DND-41 (cell line): ENCODE data around the gene IGFBP7.
"Not testable (repeated sequence)": the region's sequence is repeated elsewhere in the genome, so short reads cannot be mapped to it uniquely, and the experiment has no call there.

Source experiments
- ATAC-seq: fragments of 200-7000 bp; cut with Tn5 transposase; 3 replicates; pipeline ENCODE4 v1.9.1; 2021; ENCODE audit warnings: low read depth; ENCODE audit not compliant: insufficient read depth
- DNase-seq: peaks from one replicate; pipeline ENCODE4 v3.0.0-alpha.2; 2020
- H2AFZ ChIP-seq: 2 replicates; pipeline ENCODE4 v1.6.0; 2012; ENCODE audit warnings: low read depth, low read length
- H3K27ac ChIP-seq: 2 replicates; pipeline ENCODE4 v1.5.1; 2012; ENCODE audit warnings: low read length, inconsistent platforms
- H3K27me3 ChIP-seq: fragments of 200-600 bp; sonication (generic); 2 replicates; pipeline ENCODE4 v1.6.0; 2012; ENCODE audit warnings: low read length, mild to moderate bottlenecking, inconsistent platforms; ENCODE audit not compliant: insufficient read depth, poor library complexity
- H3K36me3 ChIP-seq: 2 replicates; pipeline ENCODE4 v1.5.1; 2012; ENCODE audit warnings: low read length, inconsistent platforms; ENCODE audit not compliant: insufficient read depth
- H3K4me1 ChIP-seq: 2 replicates; pipeline ENCODE4 v1.5.1; 2012; ENCODE audit warnings: mild to moderate bottlenecking, low read length; ENCODE audit not compliant: insufficient read depth
- H3K4me2 ChIP-seq: 2 replicates; pipeline ENCODE4 v1.6.0; 2012; ENCODE audit warnings: mild to moderate bottlenecking, moderate library complexity, low read length, inconsistent platforms; ENCODE audit not compliant: insufficient read depth
- H3K4me3 ChIP-seq, 2 experiments: fragments of 200-600 bp in 1 of 2; shearing (Covaris generic) in 1 of 2; 2 replicates each; pipeline ENCODE4 v1.5.1; 2012 to 2016; ENCODE audit warnings: inconsistent platforms in 2 of 2, low read length in 2 of 2, mild to moderate bottlenecking in 2 of 2, low read depth in 1 of 2, moderate library complexity in 1 of 2
- H3K79me2 ChIP-seq: 2 replicates; pipeline ENCODE4 v1.6.0; 2012; ENCODE audit warnings: low read length, inconsistent platforms; ENCODE audit not compliant: insufficient read depth
- H3K9ac ChIP-seq: 2 replicates; pipeline ENCODE4 v1.6.0; 2012; ENCODE audit warnings: low read depth, mild to moderate bottlenecking, inconsistent platforms, low read length, moderate library complexity
- H3K9me3 ChIP-seq: 2 replicates; pipeline ENCODE4 v1.5.1; 2012; ENCODE audit warnings: low read length, moderate library complexity, mild to moderate bottlenecking, inconsistent platforms; ENCODE audit not compliant: insufficient read depth, severe bottlenecking
- H4K20me1 ChIP-seq: 2 replicates; pipeline ENCODE4 v1.6.0; 2012; ENCODE audit warnings: low read length; ENCODE audit not compliant: insufficient read depth
- EZH2 ChIP-seq: IDR thresholded peaks from 3 replicates; pipeline ENCODE4 v1.6.1; 2012; ENCODE audit warnings: borderline replicate concordance, low read depth, mild to moderate bottlenecking, moderate library complexity, low read length, inconsistent platforms; ENCODE audit not compliant: severe bottlenecking
- TF ChIP-seq, protein P1 (sequence below): IDR thresholded peaks from 2 replicates; pipeline ENCODE4 v1.5.1; 2012; ENCODE audit warnings: borderline replicate concordance, low read length, moderate library complexity, mild to moderate bottlenecking; ENCODE audit not compliant: poor library complexity, severe bottlenecking; ENCODE audit errors: extremely low read depth

IGFBP7 gene

DNA sequence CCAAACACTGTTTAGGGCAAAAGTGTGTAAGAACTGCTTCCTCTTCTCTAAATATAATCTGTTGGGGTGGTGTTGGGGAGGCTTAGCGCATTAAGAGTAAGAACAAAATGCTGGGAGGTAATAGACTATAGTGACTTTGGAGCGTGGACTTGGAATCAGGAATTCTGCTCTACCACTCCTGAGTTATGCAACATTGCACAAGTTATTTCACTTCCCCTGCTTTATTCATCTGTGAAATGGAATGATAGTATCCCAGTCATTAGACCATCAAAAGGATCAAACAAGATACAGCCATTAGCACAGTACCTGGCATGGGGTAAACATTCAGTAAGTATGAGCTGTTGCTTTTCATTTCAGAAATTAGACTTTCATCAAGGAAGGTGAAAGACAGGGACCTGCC, 58.7 kb downstream of the IGFBP7 start:
- no peak overlapping the region for H3K9ac ChIP-seq
- no peak overlapping the region for H3K27ac ChIP-seq
- H3K4me1 ChIP-seq, result no peaks in the 10 kb centered on the region
- no peak overlapping the region for H3K4me2 ChIP-seq
- ATAC-seq, result no peak
- no peaks in the 10 kb centered on the region for H3K36me3 ChIP-seq
- H4K20me1 ChIP-seq, result no peaks in the 10 kb centered on the region
- TF ChIP-seq, protein P1, sequence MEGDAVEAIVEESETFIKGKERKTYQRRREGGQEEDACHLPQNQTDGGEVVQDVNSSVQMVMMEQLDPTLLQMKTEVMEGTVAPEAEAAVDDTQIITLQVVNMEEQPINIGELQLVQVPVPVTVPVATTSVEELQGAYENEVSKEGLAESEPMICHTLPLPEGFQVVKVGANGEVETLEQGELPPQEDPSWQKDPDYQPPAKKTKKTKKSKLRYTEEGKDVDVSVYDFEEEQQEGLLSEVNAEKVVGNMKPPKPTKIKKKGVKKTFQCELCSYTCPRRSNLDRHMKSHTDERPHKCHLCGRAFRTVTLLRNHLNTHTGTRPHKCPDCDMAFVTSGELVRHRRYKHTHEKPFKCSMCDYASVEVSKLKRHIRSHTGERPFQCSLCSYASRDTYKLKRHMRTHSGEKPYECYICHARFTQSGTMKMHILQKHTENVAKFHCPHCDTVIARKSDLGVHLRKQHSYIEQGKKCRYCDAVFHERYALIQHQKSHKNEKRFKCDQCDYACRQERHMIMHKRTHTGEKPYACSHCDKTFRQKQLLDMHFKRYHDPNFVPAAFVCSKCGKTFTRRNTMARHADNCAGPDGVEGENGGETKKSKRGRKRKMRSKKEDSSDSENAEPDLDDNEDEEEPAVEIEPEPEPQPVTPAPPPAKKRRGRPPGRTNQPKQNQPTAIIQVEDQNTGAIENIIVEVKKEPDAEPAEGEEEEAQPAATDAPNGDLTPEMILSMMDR, result no peak
- no peak for TF ChIP-seq EZH2
- no peaks in the 10 kb centered on the region for H3K27me3 ChIP-seq
- H3K79me2 ChIP-seq, result no peaks in the 10 kb centered on the region
- H2AFZ ChIP-seq, result no peak overlapping the region
- no peak overlapping the region for H3K4me3 ChIP-seq
- no peak for DNase-seq
- no peaks in the 10 kb centered on the region for H3K9me3 ChIP-seq

GRCh38 chr4:57051095-57051494, 59.1 kb downstream of the IGFBP7 start:
- DNase-seq (no peak), ATAC-seq (no peak)
- H3K4me2 ChIP-seq, result no peak overlapping the region
- TF ChIP-seq, protein P1, result no peak
- TF ChIP-seq EZH2, result no peak
- H3K79me2 ChIP-seq, result no peaks in the 10 kb centered on the region
- no peaks in the 10 kb centered on the region for H3K9me3 ChIP-seq
- no peak overlapping the region for H3K27ac ChIP-seq
- no peaks in the 10 kb centered on the region for H4K20me1 ChIP-seq
- no peak overlapping the region for H2AFZ ChIP-seq
- H3K9ac ChIP-seq, result no peak overlapping the region
- no peaks in the 10 kb centered on the region for H3K36me3 ChIP-seq
- no peak overlapping the region for H3K4me3 ChIP-seq
- no peaks in the 10 kb centered on the region for H3K27me3 ChIP-seq
- H3K4me1 ChIP-seq, result no peaks in the 10 kb centered on the region

- Histone ChIP-seq H2AFZ (no peak overlapping the region), H3K4me2 (no peak overlapping the region), H3K9me3 (no peaks in the 10 kb centered on the region), H3K27ac (no peak overlapping the region), H4K20me1 (no peaks in the 10 kb centered on the region), H3K4me1 (no peaks in the 10 kb centered on the region), H3K4me3 (no peak overlapping the region), H3K36me3 (no peaks in the 10 kb centered on the region), H3K9ac (no peak overlapping the region), H3K79me2 (no peaks in the 10 kb centered on the region), H3K27me3 (no peaks in the 10 kb centered on the region)
- DNase-seq, result no peak
- no peak for ATAC-seq
- TF ChIP-seq, protein P1, result no peak
- TF ChIP-seq EZH2, result no peak
Observed at GRCh38 chr4:57048590-57049304, 61.4 kb downstream of the IGFBP7 start.

DNA sequence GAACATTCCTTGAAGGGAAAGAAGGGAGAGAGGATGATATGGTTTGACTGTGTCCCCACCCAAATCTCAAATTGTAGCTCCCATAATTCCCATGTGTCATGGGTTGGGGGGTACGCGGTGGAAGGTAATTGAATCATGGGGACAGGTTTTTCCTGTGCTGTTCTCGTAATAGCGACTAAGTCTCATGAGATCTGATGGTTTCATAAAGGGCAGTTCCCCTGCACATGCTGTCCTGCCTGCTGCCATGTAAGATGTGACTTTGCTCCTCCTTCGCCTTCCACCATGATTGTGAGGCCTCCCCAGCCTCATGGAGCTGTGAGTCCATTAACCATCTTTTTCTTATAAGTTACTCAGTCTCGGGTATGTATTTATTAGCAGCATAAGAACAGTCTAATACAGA, 63.1 kb downstream of the IGFBP7 start:
- H3K27me3 ChIP-seq, H3K36me3 ChIP-seq, ATAC-seq, H3K4me2 ChIP-seq, H3K79me2 ChIP-seq, H3K4me3 ChIP-seq, H3K9me3 ChIP-seq, H3K27ac ChIP-seq, H4K20me1 ChIP-seq, H2AFZ ChIP-seq, H3K9ac ChIP-seq, H3K4me1 ChIP-seq, DNase-seq: not testable (repeated sequence)
